Transverse colon (tissue), 4 donors: Measurements from ENCODE around the gene TMPRSS5.
"Not testable (repeated sequence)": the region's sequence is repeated elsewhere in the genome, so short reads cannot be mapped to it uniquely, and the experiment has no call there.

Experiments
- CTCF ChIP-seq, 5 experiments: fragments of 200-600 bp in 3 of 5; fragments of 450-650 bp in 2 of 5; sonication (generic) in 3 of 5; IDR thresholded peaks; 1 replicate in 2 of 5; 2 replicates in 3 of 5; pipeline ENCODE4 v1.5.1; 2016 to 2017; ENCODE audit warnings: antibody characterized with exemption in 5 of 5, inconsistent platforms in 3 of 5, mild to moderate bottlenecking in 2 of 5, moderate library complexity in 1 of 5
- POLR2AphosphoS5 ChIP-seq, 3 donors: sonication (generic); formaldehyde crosslinking; IDR thresholded peaks; one replicate each; pipeline ENCODE4 v1.6.1; 2016; ENCODE audit warnings: antibody characterized with exemption in 3 of 3

- not testable (repeated sequence) for TF ChIP-seq CTCF, POLR2AphosphoS5 (IDR thresholded peaks at IDR 0.05)
Observed at GRCh38 chr11:113720478-113720877, 14.4 kb upstream of the TMPRSS5 start.
